ENCODE data around the gene RPL18A.

DNA sequence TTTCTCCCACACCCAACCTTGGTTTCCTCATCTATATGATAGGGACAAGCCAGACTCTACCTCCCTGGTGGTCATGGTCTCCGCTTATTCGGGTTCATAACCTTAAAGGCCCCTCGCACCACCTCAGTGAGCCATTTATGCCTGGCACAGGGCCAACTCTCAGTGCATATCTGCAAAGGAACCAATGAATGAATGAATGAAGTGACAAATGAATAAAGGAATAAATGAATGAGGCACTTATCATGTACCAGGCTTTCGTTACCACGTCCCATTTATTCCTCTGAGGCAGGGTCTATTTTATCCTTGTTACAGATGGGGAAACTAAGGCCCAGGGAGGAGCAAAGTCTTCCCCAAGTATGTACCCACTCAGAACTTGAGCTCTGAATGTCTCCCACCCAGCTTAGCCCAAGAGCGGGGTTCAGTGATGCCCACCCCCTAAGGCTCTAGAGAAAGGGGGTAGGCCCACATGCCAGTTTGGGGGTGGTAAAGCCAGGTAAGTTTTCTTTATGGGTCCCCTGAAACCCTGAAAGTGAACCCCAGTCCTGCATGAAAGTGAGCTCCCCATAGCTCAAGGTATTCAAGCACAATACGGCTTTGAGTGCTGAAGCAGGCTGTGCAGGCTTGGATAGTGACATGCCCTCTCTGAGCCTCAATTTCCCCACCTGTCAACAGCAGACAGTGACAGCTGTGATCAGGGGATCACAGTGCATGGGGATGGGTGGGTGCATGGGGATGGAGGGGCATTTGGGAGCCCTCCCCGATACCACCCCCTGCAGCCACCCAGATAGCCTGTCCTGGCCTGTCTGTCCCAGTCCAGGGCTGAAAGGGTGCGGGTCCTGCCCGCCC lies 11.5 kb downstream of the RPL18A start:
- TF ChIP-seq TAF1 (IDR thresholded peaks at IDR 0.05; ENCODE audit: low read depth, low read length) (no peak), POLR2A (IDR thresholded peaks at IDR 0.05; ENCODE audit: low read depth, low read length) (no peak)
